Keratinocyte (primary cell): Measurements from ENCODE around the gene TDRD9.

Experiments used
- CTCF ChIP-seq, 3 experiments: IDR thresholded peaks in 1 of 3; conservative IDR thresholded peaks in 1 of 3; optimal IDR thresholded peaks in 1 of 3; 2 replicates in 2 of 3; 3 replicates in 1 of 3; pipeline versions ENCODE3 to v1.5.1; 2011; ENCODE audit warnings: low read length in 3 of 3, mild to moderate bottlenecking in 3 of 3, moderate library complexity in 2 of 3, control low read depth in 1 of 3, inconsistent platforms in 1 of 3; ENCODE audit not compliant: insufficient read depth in 2 of 3; ENCODE audit errors: extremely low read depth in 1 of 3
- EZH2 ChIP-seq: IDR thresholded peaks from one replicate; pipeline ENCODE4 v1.6.1; 2012; ENCODE audit warnings: inconsistent platforms, mild to moderate bottlenecking, low read length, moderate library complexity

- TF ChIP-seq CTCF (optimal IDR thresholded peaks at IDR 0.05 in 1 of 3, IDR thresholded peaks at IDR 0.05 in 1 of 3, conservative IDR thresholded peaks at IDR 0.05 in 1 of 3; ENCODE audit: extremely low read depth in 1 of 3, insufficient read depth in 2 of 3, low read length in 3 of 3) (no peak), EZH2 (no peak)
Measured at GRCh38 chr14:103969961-103970360, 41.7 kb downstream of the TDRD9 start.
